ENCODE data around the gene MICAL2.

DNA sequence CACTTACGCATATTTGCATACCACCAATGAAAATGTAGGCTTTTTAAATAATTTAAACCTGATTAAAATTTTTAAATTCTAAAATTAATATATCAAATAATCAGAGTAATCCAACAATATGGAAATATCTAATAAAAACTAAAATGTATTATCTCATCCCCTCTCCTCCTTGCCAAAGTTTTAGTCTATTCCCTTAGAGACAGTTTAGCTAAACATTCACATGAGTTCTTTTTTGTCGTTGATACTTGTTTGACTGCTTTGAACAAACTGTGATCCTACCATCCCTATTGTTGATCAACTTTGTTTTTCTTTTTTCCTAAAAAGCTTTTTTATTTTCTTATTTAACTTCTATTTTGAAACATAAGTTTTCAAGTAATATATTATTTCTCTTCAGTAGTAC, 185.6 kb downstream of the MICAL2 start:
- no peak for TF ChIP-seq HDAC1 (CRISPR knock-in tag; IDR thresholded peaks at IDR 0.05)
- TF ChIP-seq HOXD1 (CRISPR knock-in tag; IDR thresholded peaks at IDR 0.05): no peak
